Measurements from ENCODE around the gene VIPR2.

Gene VIPR2

GRCh38 chr7:159026271-159027055 lies 118.2 kb downstream of the VIPR2 start (continued):
- TF ChIP-seq TSHZ2 (CRISPR knock-in tag; IDR thresholded peaks at IDR 0.05) (no peak), PPARA (CRISPR knock-in tag; IDR thresholded peaks at IDR 0.05; ENCODE audit: borderline replicate concordance) (no peak), OSR1 (CRISPR knock-in tag; IDR thresholded peaks at IDR 0.05) (no peak)

- no peak for TF ChIP-seq SNAI2 (CRISPR knock-in tag; IDR thresholded peaks at IDR 0.05)
- no peak for TF ChIP-seq CSDC2 (CRISPR knock-in tag; IDR thresholded peaks at IDR 0.05)
Observed at GRCh38 chr7:159025161-159025779, 119.4 kb downstream of the VIPR2 start.

GRCh38 chr7:159024280-159024951 lies 120.3 kb downstream of the VIPR2 start:
- TF ChIP-seq SNAI2 (CRISPR knock-in tag; IDR thresholded peaks at IDR 0.05), result no peak
- no peak for TF ChIP-seq CSDC2 (CRISPR knock-in tag; IDR thresholded peaks at IDR 0.05)
- no peak for TF ChIP-seq ZNF565 (CRISPR knock-in tag; conservative IDR thresholded peaks at IDR 0.05; ENCODE audit: low read depth)
- TF ChIP-seq PATZ1 (CRISPR knock-in tag; IDR thresholded peaks at IDR 0.05; ENCODE audit: borderline replicate concordance), result no peak
- TF ChIP-seq ZC3H10 (CRISPR knock-in tag; IDR thresholded peaks at IDR 0.05), result no peak
- TF ChIP-seq POU6F1 (CRISPR knock-in tag; IDR thresholded peaks at IDR 0.05; ENCODE audit: borderline replicate concordance, low read depth), result no peak
- no peak for TF ChIP-seq CSRNP3 (CRISPR knock-in tag; IDR thresholded peaks at IDR 0.05)
- no peak for TF ChIP-seq ZNF70 (CRISPR knock-in tag; IDR thresholded peaks at IDR 0.05)
- TF ChIP-seq BACH2 (CRISPR knock-in tag; IDR thresholded peaks at IDR 0.05; ENCODE audit: borderline replicate concordance), result no peak
- no peak for TF ChIP-seq ZNF8 (CRISPR knock-in tag; IDR thresholded peaks at IDR 0.05)
- TF ChIP-seq TOX (CRISPR knock-in tag; IDR thresholded peaks at IDR 0.05; ENCODE audit: borderline replicate concordance), result no peak
- no peak for TF ChIP-seq ZFP30 (CRISPR knock-in tag; IDR thresholded peaks at IDR 0.05)
- no peak for TF ChIP-seq RARB (CRISPR knock-in tag; IDR thresholded peaks at IDR 0.05)
- no peak for TF ChIP-seq ZFP3 (CRISPR knock-in tag; IDR thresholded peaks at IDR 0.05)
- ATAC-seq, result no peak

More at GRCh38 chr7:159025161-159025779, 119.4 kb downstream of the VIPR2 start:
- ATAC-seq, result no peak

GRCh38 chr7:159023746-159024145 lies 120.9 kb downstream of the VIPR2 start:
- TF ChIP-seq ZFP30 (CRISPR knock-in tag; IDR thresholded peaks at IDR 0.05), result no peak
- ATAC-seq, result no peak
